H1 (cell line): ENCODE results near the gene LGR4. TPM values are rescaled to one million over a fixed set of nuclear protein-coding genes. Genes with fewer than 3 reads are reported as not detected.
A peak's percentile ranks its signal among the peaks of the same experiment; 100 is the strongest.

Source experiments
- CTCF ChIA-PET: fragments of 300-600 bp; sonication (Branson Sonifier 250); formaldehyde crosslinking; loops from one replicate; lab custom pipeline; 2021; ENCODE audit not compliant: partially characterized antibody; lab: Charles Lee
- POLR2A ChIA-PET: fragments of 300-600 bp; sonication (Branson Sonifier 250); formaldehyde crosslinking; loops from one replicate; lab custom pipeline; 2021; ENCODE audit warnings: inconsistent platforms; ENCODE audit not compliant: partially characterized antibody; lab: Charles Lee
- DNase-seq, 2 experiments: peaks; one replicate each; pipeline versions ENCODE4 v3.0.0 to v3.0.0-alpha.2; 2010 to 2022; ENCODE audit warnings: low spot score in 2 of 2, low read depth in 1 of 2, mixed read lengths in 1 of 2
- FAIRE-seq: peaks from 2 replicates; lab custom pipeline; 2011; peaks lifted over from hg19 to GRCh38; lab: Jason Lieb, UNC
- H2AFZ ChIP-seq: 2 replicates; pipeline ENCODE4 v1.8.1; 2012; ENCODE audit warnings: low read length, inconsistent platforms
- H2AK5ac ChIP-seq: 2 replicates; pipeline ENCODE4 v1.6.1; 2013; ENCODE audit warnings: low read depth, low read length
- H2BK120ac ChIP-seq: replicated peaks from 2 replicates; pipeline ENCODE3; 2013; ENCODE audit warnings: low read depth, low read length, inconsistent platforms
- H2BK12ac ChIP-seq: 2 replicates; pipeline ENCODE4 v1.6.1; 2013; ENCODE audit warnings: low read depth, low read length
- H2BK15ac ChIP-seq: 2 replicates; pipeline ENCODE4 v1.6.1; 2013; ENCODE audit warnings: low read length
- H2BK20ac ChIP-seq: 2 replicates; pipeline ENCODE4 v1.6.1; 2013; ENCODE audit warnings: low read length
- H2BK5ac ChIP-seq: 2 replicates; pipeline ENCODE4 v1.6.1; 2013; ENCODE audit warnings: low read depth, low read length
- H3K14ac ChIP-seq: 2 replicates; pipeline ENCODE4 v1.6.1; 2013; ENCODE audit warnings: inconsistent platforms; ENCODE audit not compliant: insufficient read length
- H3K18ac ChIP-seq: 2 replicates; pipeline ENCODE4 v1.6.1; 2013; ENCODE audit warnings: low read length; ENCODE audit errors: extremely low read depth
- H3K23ac ChIP-seq: 2 replicates; pipeline ENCODE4 v1.6.1; 2013; ENCODE audit warnings: inconsistent platforms; ENCODE audit not compliant: insufficient read length
- H3K23me2 ChIP-seq: 2 replicates; pipeline ENCODE4 v1.6.1; 2013; ENCODE audit warnings: low read depth, low read length
- H3K27ac ChIP-seq: 2 replicates; pipeline ENCODE4 v1.6.1; 2011; ENCODE audit warnings: low read depth, low read length, inconsistent platforms
- H3K27me3 ChIP-seq, 4 experiments: replicated peaks in 1 of 4; 1 replicate in 1 of 4; 2 replicates in 3 of 4; pipeline versions ENCODE4 v1.6.1 to v1.8.1; 2011 to 2013; ENCODE audit warnings: low read length in 3 of 4, mild to moderate bottlenecking in 3 of 4, inconsistent platforms in 2 of 4, mixed read lengths in 2 of 4, moderate library complexity in 1 of 4; ENCODE audit not compliant: control insufficient read depth in 3 of 4, insufficient read depth in 3 of 4; ENCODE audit errors: extremely low read depth in 1 of 4
- H3K36me3 ChIP-seq, 4 experiments: 2 replicates each; pipeline versions ENCODE4 v1.6.1 to v1.8.1; 2011 to 2013; ENCODE audit warnings: mild to moderate bottlenecking in 4 of 4, low read length in 3 of 4, moderate library complexity in 2 of 4, control low read depth in 1 of 4, inconsistent platforms in 1 of 4; ENCODE audit not compliant: insufficient read depth in 4 of 4, control insufficient read depth in 2 of 4
- H3K4ac ChIP-seq: replicated peaks from 2 replicates; pipeline ENCODE3; 2013; ENCODE audit warnings: low read length, low read depth, mixed read lengths, inconsistent platforms; ENCODE audit not compliant: insufficient read length
- H3K4me1 ChIP-seq, 4 experiments: replicated peaks in 1 of 4; 1 replicate in 1 of 4; 2 replicates in 3 of 4; pipeline versions ENCODE4 v1.6.1 to v1.8.1; 2011 to 2013; ENCODE audit warnings: low read length in 3 of 4, inconsistent platforms in 2 of 4, mixed read lengths in 1 of 4; ENCODE audit not compliant: insufficient read depth in 4 of 4, control insufficient read depth in 3 of 4
- H3K4me2 ChIP-seq, 2 experiments: 2 replicates each; pipeline versions ENCODE4 v1.6.1 to v1.8.1; 2011 to 2013; ENCODE audit warnings: low read depth in 2 of 2, low read length in 2 of 2, control low read depth in 1 of 2, inconsistent platforms in 1 of 2, mild to moderate bottlenecking in 1 of 2; ENCODE audit not compliant: insufficient read depth in 1 of 2
- H3K4me3 ChIP-seq, 4 experiments: fragments of 200-600, 300-600 bp in 1 of 4; sonication (generic), shearing (Covaris generic), sonication (Bioruptor Twin) in 1 of 4; 2 replicates each; pipeline versions ENCODE4 v1.5.1 to v1.8.1; 2011 to 2016; ENCODE audit warnings: low read length in 4 of 4, low read depth in 3 of 4, control low read depth in 2 of 4, inconsistent platforms in 2 of 4, mild to moderate bottlenecking in 2 of 4, mixed read lengths in 1 of 4, moderate library complexity in 1 of 4; ENCODE audit not compliant: insufficient read depth in 2 of 4; ENCODE audit errors: extremely low read depth in 1 of 4
- H3K56ac ChIP-seq: replicated peaks from 2 replicates; pipeline ENCODE3; 2013; ENCODE audit warnings: low read depth, mild to moderate bottlenecking, mixed read lengths, low read length, inconsistent platforms; ENCODE audit not compliant: insufficient read length
- H3K79me1 ChIP-seq: 2 replicates; pipeline ENCODE4 v1.6.1; 2013; ENCODE audit warnings: low read depth, low read length, control low read depth
- H3K79me2 ChIP-seq, 2 experiments: 2 replicates each; pipeline versions ENCODE4 v1.6.1 to v1.8.1; 2012 to 2013; ENCODE audit warnings: low read length in 2 of 2, mild to moderate bottlenecking in 2 of 2, inconsistent platforms in 1 of 2; ENCODE audit not compliant: insufficient read depth in 2 of 2, control insufficient read depth in 1 of 2
- H3K9ac ChIP-seq, 4 experiments: replicated peaks in 1 of 4; 1 replicate in 1 of 4; 2 replicates in 3 of 4; pipeline versions ENCODE4 v1.6.1 to v1.8.1; 2011 to 2013; ENCODE audit warnings: low read depth in 3 of 4, low read length in 3 of 4, control low read depth in 2 of 4, mild to moderate bottlenecking in 2 of 4, moderate library complexity in 2 of 4, inconsistent platforms in 1 of 4; ENCODE audit errors: extremely low read depth in 1 of 4
- H3K9me3 ChIP-seq, 2 experiments: 2 replicates each; pipeline versions ENCODE4 v1.6.1 to v1.8.1; 2012 to 2013; ENCODE audit warnings: mild to moderate bottlenecking in 2 of 2, moderate library complexity in 2 of 2, control low read depth in 1 of 2, inconsistent platforms in 1 of 2, low read depth in 1 of 2, low read length in 1 of 2, mixed read lengths in 1 of 2; ENCODE audit not compliant: insufficient read depth in 2 of 2
- H4K20me1 ChIP-seq, 2 experiments: replicated peaks in 1 of 2; 2 replicates each; pipeline versions ENCODE3 to v1.8.1; 2011 to 2013; ENCODE audit warnings: inconsistent platforms in 2 of 2, low read length in 2 of 2, mild to moderate bottlenecking in 1 of 2; ENCODE audit not compliant: insufficient read depth in 2 of 2, control insufficient read depth in 1 of 2
- H4K5ac ChIP-seq: 2 replicates; pipeline ENCODE4 v1.6.1; 2013; ENCODE audit warnings: low read length, low read depth, mixed read lengths, inconsistent platforms; ENCODE audit not compliant: insufficient read length
- H4K8ac ChIP-seq: 2 replicates; pipeline ENCODE4 v1.8.0; 2013; ENCODE audit warnings: mild to moderate bottlenecking, moderate library complexity, low read length, inconsistent platforms; ENCODE audit not compliant: insufficient read depth; ENCODE audit errors: extremely low read depth
- H4K91ac ChIP-seq: replicated peaks from 2 replicates; pipeline ENCODE3; 2013; ENCODE audit warnings: low read length, mixed read lengths, inconsistent platforms; ENCODE audit not compliant: insufficient read length
- NANOG ChIP-seq: IDR thresholded peaks from 2 replicates; pipeline ENCODE4 v1.6.1; 2011; ENCODE audit warnings: low read length, low read depth, mild to moderate bottlenecking, inconsistent platforms; ENCODE audit not compliant: insufficient read depth, poor library complexity, severe bottlenecking
- RAD21 ChIP-seq, 2 experiments: IDR thresholded peaks in 1 of 2; conservative IDR thresholded peaks in 1 of 2; 2 replicates each; pipeline ENCODE4 v1.6.1; 2011; ENCODE audit warnings: low read depth in 2 of 2, low read length in 2 of 2, improper control_type of control experiment in 1 of 2, inconsistent platforms in 1 of 2, mild to moderate bottlenecking in 1 of 2, moderate library complexity in 1 of 2
- WGBS, 2 experiments: shearing (Covaris generic) in 1 of 2; methylation state at CpG; one replicate each; pipeline versions ENCODE4 v1.1.6 to v1.1.7; 2013 to 2015; ENCODE audit warnings: low lambda C conversion rate in 2 of 2, mixed read lengths in 2 of 2, inconsistent platforms in 1 of 2, low coverage in 1 of 2, missing lambda C conversion rate in 1 of 2; ENCODE audit not compliant: insufficient replicate concordance in 2 of 2, insufficient coverage in 1 of 2, insufficient read length in 1 of 2; ENCODE audit errors: extremely low coverage in 1 of 2, missing lambda C conversion rate in 1 of 2; 5-methylcytosine and 5-hydroxymethylcytosine counted together
- polyA plus RNA-seq, 7 experiments: library from polyadenylated mRNA; depleted of rRNA in 3 of 7; stranded (reverse) in 5 of 7; unstranded in 2 of 7; fragments of >200 nt in 5 of 7; fragments of 200-250 nt in 2 of 7; gene quantifications; 1 replicate in 5 of 7; 2 replicates in 1 of 7; 4 replicates in 1 of 7; pipeline versions ENCODE4 v1.2.1 to v1.2.3, GENCODE V29; 2011 to 2013; ENCODE audit warnings: missing spikeins in 2 of 7, mixed read lengths in 2 of 7
- total RNA-seq: library from RNA; stranded (reverse); fragmentation: NEBNext Ultra II Directional; extraction: Animal tissue kit (Norgen Biotek cat#: 25700); gene quantifications from 2 replicates; pipeline ENCODE4 v1.2.1, GENCODE V29; 2021
- TF ChIP-seq, protein P1 (sequence below): IDR thresholded peaks from 2 replicates; pipeline ENCODE4 v1.6.1; 2012; ENCODE audit warnings: inconsistent platforms

The LGR4 gene
- total and polyA plus RNA-seq, 2 of the 8 experiments (the other 6 are each of a cell fraction or from before 2014, with no cell fraction given) = 26.6 to 61.7 TPM

DNA sequence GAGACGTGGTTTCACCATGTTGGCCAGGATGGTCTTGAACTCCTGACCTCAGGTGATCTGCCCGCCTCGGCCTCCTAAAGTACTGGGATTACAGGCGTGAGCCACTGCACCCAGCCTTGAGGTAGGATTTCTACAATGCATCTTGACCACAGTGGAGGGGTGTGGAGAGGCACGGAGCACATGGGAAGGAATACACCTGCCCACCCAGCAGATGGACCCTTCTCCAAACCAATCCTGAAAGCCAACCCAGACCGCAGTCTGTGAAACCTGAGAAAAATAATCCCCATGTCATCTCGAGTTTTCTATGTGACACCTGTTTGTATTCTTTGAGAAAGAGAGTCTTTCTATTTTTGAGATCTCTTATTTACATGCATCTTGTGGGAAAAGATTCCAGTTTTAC, 32.5 kb downstream of the LGR4 start:
- Histone ChIP-seq H4K20me1 (peaks cover 0 to 2% of the 10 kb centered on the region in 2 experiments), H2BK5ac (no peak overlapping the region), H3K79me2 (peaks cover 28 to 81% of the 10 kb centered on the region in 2 experiments), H3K9ac (no peak overlapping the region), H4K5ac (peak overlapping the region; percentile 61), H3K4me1 (peaks cover 16 to 35% (median 27%) of the 10 kb centered on the region in 4 experiments; a peak in 6 of 7 replicates), H2BK12ac (no peak overlapping the region; the same call in 1 of the 2 replicates), H3K4me3 (no peak overlapping the region), H4K8ac (no peak overlapping the region), H2AK5ac (no peak overlapping the region), H3K9me3 (no peaks in the 10 kb centered on the region), H3K14ac (no peak overlapping the region), H4K91ac (no peak overlapping the region), H3K23me2 (no peaks in the 10 kb centered on the region; the same call in 1 of the 2 replicates), H3K4ac (no peak overlapping the region), H2BK15ac (no peak overlapping the region), H3K56ac (no peak overlapping the region), H3K27me3 (no peaks in the 10 kb centered on the region), H2BK20ac (no peak overlapping the region), H3K4me2 (peak overlapping the region in 1 of 2 experiments; percentile 34; a peak in 1 of 4 replicates), H3K18ac (peak overlapping the region; percentile 26; the same call in 1 of the 2 replicates), H3K79me1 (peaks cover 11% of the 10 kb centered on the region; the same call in 1 of the 2 replicates), H3K27ac (no peak overlapping the region), H2BK120ac (no peak overlapping the region), H3K23ac (no peak overlapping the region), H3K36me3 (no peaks in the 10 kb centered on the region; a peak in 1 of 8 replicates), H2AFZ (no peak overlapping the region)
- ChIA-PET CTCF (no interaction called here), POLR2A (no interaction called here)
- DNase-seq (no peak), FAIRE-seq (no peak)
- WGBS, 2 experiments = 85% methylated on average over 6 of the region's 7 CpGs; no CpG with 5 or more reads in 1 of the 2 experiments
- TF ChIP-seq RAD21 (IDR thresholded peaks at IDR 0.05 in 1 of 2, conservative IDR thresholded peaks at IDR 0.05 in 1 of 2; ENCODE audit: low read depth in 2 of 2, low read length in 2 of 2) (peak in 1 of 2 experiments; percentile 33; a peak in 1 of 4 replicates), NANOG (no peak)
- TF ChIP-seq, protein P1, sequence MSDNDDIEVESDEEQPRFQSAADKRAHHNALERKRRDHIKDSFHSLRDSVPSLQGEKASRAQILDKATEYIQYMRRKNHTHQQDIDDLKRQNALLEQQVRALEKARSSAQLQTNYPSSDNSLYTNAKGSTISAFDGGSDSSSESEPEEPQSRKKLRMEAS = 0 out of 2 replicates have a peak, but pooled peaks have one; percentile 11
